Measurements from ENCODE around the gene RAB8A. TPM values are rescaled to one million over a fixed set of nuclear protein-coding genes. Genes with fewer than 3 reads are reported as not detected.

The RAB8A gene
- total RNA-seq, 1 experiment from 2014 or later: 59.3 TPM

DNA sequence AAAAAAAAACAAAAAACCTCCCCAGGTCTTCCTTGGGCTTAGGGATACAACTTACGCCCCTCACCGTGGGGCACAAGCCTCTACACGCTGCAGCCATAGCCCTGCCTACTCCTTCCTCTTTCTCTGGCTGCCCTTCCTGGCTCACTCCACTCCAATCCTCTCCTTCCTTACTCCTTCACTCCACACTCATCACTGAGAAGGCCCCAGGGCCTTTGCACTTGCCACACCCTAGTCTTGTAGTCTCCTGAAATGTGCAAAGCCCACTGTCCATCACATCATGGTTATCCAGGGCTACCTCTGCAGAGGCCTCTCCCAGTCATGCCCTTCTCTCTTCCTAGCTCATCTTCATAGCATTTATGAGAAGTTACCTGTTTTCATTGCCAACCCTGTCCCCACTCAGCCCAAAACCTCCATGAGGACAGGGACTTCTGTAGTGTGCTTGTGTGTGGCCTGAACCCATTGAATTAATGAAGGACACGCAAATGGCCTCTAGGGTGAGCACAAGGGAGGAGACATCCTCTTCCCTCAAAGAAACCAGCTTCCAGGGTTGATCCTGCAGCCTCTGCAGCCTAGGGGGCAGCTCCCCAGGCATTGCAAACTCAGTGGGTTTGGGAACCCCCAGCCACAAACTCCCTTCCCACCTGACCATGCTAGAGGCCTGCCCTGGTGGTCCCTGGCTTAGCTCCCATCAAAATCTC is 23.9 kb downstream of the RAB8A start:
- Histone ChIP-seq H3K27me3 (ENCODE audit: control insufficient read depth, insufficient read depth, low read length) (no peaks in the 10 kb centered on the region), H3K4me3 (ENCODE audit: insufficient read depth, low read depth, low read length) (no peak overlapping the region), H3K36me3 (replicated peaks; ENCODE audit: control insufficient read depth, insufficient read depth, low read length) (peaks cover 10% of the 10 kb centered on the region)
- no peak for DNase-seq

GRCh38 chr19:16136185-16136999 is 24.7 kb downstream of the RAB8A start:
- no peak for DNase-seq
- no peaks in the 10 kb centered on the region for H3K27me3 ChIP-seq (ENCODE audit: control insufficient read depth, insufficient read depth, low read length)
- H3K36me3 ChIP-seq (replicated peaks; ENCODE audit: control insufficient read depth, insufficient read depth, low read length): peaks cover 10% of the 10 kb centered on the region
- H3K4me3 ChIP-seq (ENCODE audit: insufficient read depth, low read depth, low read length): no peak overlapping the region

- no peaks in the 10 kb centered on the region for H3K27me3 ChIP-seq (ENCODE audit: control insufficient read depth, insufficient read depth, low read length)
- DNase-seq: no peak
- H3K4me3 ChIP-seq (ENCODE audit: insufficient read depth, low read depth, low read length): no peak overlapping the region
- H3K36me3 ChIP-seq (replicated peaks; ENCODE audit: control insufficient read depth, insufficient read depth, low read length): no peaks in the 10 kb centered on the region
These were observed 28.1 kb downstream of the RAB8A start for GRCh38 chr19:16139752-16140151.

DNA sequence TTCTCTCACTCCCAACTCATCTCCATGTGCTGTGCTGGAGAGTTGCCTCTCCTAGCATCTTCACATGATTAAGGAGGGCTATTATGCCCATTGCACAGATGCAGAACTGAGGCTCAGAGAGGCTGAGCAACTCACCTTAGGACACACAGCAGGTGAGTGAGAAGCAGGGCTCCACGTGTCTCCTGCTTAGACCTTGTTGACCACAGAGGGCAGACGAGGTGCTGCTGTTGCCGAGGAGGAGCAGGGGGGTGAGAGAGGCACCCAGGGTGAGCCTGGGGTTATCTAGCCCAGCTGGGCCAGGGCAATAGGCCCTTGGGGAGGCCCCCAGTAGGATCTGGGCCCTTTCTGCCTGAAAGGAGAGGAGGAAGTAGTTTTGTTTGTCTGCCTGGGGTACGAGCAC is 29.4 kb downstream of the RAB8A start:
- H3K4me3 ChIP-seq (ENCODE audit: insufficient read depth, low read depth, low read length): no peak overlapping the region
- DNase-seq: no peak
- no peaks in the 10 kb centered on the region for H3K36me3 ChIP-seq (replicated peaks; ENCODE audit: control insufficient read depth, insufficient read depth, low read length)
- H3K27me3 ChIP-seq (ENCODE audit: control insufficient read depth, insufficient read depth, low read length): no peaks in the 10 kb centered on the region

DNA sequence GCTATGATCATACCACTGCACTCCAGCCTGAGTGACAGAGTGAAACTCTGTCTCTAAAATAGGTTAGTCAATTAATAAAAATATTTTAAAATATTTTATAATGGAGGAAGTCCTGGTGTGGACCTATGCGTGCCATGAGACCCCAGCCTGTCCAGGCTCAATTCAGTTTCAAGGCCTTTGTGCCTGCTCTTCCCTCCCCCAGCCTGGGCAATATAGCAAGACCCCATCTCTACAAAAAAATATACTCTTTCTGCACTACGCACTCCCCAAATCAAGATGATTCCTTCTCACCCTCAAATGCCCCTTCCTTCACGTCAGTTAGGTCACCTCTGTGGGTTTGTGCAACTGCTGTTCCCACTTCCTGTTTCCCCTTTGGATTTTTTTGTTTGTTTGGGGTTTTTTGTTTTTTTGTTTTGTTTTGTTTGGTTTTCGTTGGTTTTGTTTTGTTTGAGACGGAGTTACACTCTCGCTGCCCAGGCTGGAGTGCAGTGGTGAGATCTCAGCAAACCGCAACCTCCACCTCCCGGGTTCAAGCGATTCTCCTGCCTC is 30.4 kb downstream of the RAB8A start:
- DNase-seq: no peak

DNA sequence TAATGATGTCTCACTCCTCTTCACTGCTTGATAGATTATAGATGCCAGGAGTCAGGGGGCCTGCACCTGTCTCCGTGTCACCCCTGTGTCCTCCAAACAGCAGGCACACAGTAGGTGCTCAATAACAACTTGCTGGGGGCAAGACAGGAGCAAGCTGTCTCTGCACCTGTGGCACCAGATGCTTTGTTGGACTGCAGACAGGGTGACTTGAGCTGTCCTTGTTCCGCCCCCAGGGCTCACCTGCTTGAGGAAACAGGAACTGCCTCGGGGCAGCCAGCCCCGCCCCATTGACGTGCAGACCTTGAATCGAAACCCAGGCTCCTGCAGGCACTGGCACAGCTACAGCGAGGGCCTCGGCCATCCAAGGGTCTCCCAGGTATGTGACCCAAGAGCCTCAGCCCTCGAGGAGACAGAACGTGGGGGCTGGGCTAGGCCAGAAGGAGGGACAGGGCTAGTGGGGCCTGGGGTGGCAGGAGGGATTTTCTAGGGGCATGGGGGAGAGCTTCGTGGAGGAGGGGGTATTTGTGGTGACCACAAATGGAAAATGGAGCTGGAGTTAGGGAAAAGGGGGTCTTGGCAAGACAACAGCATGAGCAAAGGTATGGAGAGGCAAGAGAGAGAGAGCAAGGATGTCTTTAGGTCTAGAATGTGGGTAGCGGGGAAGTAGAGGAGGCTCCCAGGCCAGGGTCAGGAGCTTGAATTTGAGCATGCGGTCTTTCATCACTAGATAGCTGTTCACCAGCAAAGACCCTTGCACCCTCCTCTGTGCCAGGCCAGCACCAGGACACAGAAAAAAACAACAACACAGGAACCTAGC is 31.9 kb downstream of the RAB8A start, which contains the start of gene HSH2D:
HSH2D (plus strand) TSS at position 287 of the 817 bp plus-strand sequence. CDS start 5,066 bp downstream, outside the sequence.
- H3K4me3 ChIP-seq (ENCODE audit: insufficient read depth, low read depth, low read length): no peak within 1 kb of the TSS; the same call in 1 of the 2 replicates
- no peaks in the 10 kb centered on the region for H3K36me3 ChIP-seq (replicated peaks; ENCODE audit: control insufficient read depth, insufficient read depth, low read length)
- DNase-seq: peak; percentile 82

More for the DNA sequence above, 30.4 kb downstream of the RAB8A start:
- Histone ChIP-seq H3K27me3 (ENCODE audit: control insufficient read depth, insufficient read depth, low read length) (no peaks in the 10 kb centered on the region), H3K36me3 (replicated peaks; ENCODE audit: control insufficient read depth, insufficient read depth, low read length) (no peaks in the 10 kb centered on the region), H3K4me3 (ENCODE audit: insufficient read depth, low read depth, low read length) (no peak overlapping the region)

DNA sequence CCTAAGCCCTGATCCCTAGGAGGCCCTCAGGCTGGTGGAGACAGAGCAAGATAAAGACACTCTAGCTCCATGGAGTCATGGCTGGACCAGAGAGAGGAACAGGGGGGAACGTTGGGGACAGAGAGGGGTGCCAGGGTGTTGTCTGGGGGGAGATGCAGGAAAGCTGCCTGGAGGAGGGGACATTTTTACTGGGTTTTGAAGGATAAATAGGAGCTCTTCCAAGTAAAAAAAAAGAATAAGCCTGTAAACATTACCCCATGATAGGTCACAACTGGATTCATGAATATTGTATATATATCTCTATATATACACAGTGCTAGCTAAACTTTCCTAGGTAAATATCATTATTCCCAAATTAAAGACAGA is 32.5 kb downstream of the RAB8A start:
- H3K4me3 ChIP-seq (ENCODE audit: insufficient read depth, low read depth, low read length): no peak overlapping the region
- DNase-seq: no peak
- no peaks in the 10 kb centered on the region for H3K36me3 ChIP-seq (replicated peaks; ENCODE audit: control insufficient read depth, insufficient read depth, low read length)

More for the DNA sequence above, 31.9 kb downstream of the RAB8A start, which contains the start of gene HSH2D:
- no peaks in the 10 kb centered on the region for H3K27me3 ChIP-seq (ENCODE audit: control insufficient read depth, insufficient read depth, low read length)

DNA sequence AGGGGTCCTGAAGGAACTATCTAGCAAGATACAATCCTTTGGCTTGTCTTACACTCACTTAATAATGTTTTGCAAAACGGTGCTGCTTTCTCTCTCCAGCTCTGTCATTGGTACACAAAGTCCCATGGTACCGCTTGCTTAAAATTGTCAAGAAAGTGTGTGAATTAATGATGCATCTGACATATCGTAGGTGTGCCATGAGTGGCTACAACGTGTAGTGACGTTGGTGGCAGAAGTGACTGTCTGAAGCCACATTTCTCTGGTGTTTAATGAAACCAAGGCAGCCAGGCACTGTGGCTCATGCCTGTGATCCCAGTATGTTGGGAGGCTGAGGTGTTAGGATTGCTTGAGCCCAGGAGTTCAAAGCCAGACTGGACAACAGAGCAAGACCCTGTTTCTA is 34.4 kb downstream of the RAB8A start:
- DNase-seq: no peak
- H3K4me3 ChIP-seq (ENCODE audit: insufficient read depth, low read depth, low read length): no peak overlapping the region
- no peaks in the 10 kb centered on the region for H3K27me3 ChIP-seq (ENCODE audit: control insufficient read depth, insufficient read depth, low read length)
- H3K36me3 ChIP-seq (replicated peaks; ENCODE audit: control insufficient read depth, insufficient read depth, low read length): no peaks in the 10 kb centered on the region

More for the DNA sequence above, 32.5 kb downstream of the RAB8A start:
- H3K27me3 ChIP-seq (ENCODE audit: control insufficient read depth, insufficient read depth, low read length): no peaks in the 10 kb centered on the region

- DNase-seq: no peak
- no peaks in the 10 kb centered on the region for H3K36me3 ChIP-seq (replicated peaks; ENCODE audit: control insufficient read depth, insufficient read depth, low read length)
These were observed 36.9 kb downstream of the RAB8A start for GRCh38 chr19:16148443-16149229.

DNA sequence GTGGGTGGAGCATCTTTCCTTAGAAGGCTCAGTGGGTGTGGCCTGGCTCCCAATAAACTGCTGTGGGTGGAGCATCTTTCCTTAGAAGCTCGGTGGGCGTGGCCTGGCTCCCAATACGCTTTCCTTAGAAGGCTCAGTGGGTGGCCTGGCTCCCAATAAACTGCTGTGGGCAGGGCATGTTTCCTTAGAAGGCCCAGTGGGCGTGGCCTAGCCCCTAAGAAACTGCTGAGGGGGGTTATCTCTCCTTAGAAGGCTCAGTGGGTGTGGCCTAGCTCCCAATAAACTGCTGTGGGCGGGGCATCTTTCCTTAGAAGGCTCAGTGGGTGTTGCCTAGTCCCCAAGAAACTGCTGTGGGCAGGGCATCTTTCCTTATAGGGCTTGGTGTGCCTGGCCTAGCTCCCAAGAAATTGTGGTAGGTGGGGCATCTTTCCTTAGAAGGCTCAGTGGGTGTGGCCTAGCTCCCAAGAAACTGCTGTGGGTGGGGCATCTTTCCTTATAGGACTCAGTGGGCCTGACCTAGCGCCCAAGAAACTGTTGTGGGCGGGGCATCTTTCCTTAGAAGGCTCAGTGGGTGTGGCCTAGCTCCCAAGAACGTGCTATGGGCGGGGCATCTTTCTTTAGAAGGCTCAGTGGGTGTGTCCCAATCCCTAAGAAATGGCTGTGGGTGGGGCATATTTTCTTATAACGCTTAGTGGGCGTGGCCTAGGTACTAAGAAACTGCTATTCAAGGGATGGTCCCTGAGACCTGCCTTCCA is 42.1 kb downstream of the RAB8A start:
- no peak overlapping the region for H3K4me3 ChIP-seq (ENCODE audit: insufficient read depth, low read depth, low read length)
- H3K27me3 ChIP-seq (ENCODE audit: control insufficient read depth, insufficient read depth, low read length): no peaks in the 10 kb centered on the region
- DNase-seq: peak; percentile 49
- no peaks in the 10 kb centered on the region for H3K36me3 ChIP-seq (replicated peaks; ENCODE audit: control insufficient read depth, insufficient read depth, low read length)

More at GRCh38 chr19:16148443-16149229, 36.9 kb downstream of the RAB8A start:
- no peaks in the 10 kb centered on the region for H3K27me3 ChIP-seq (ENCODE audit: control insufficient read depth, insufficient read depth, low read length)
- H3K4me3 ChIP-seq (ENCODE audit: insufficient read depth, low read depth, low read length): no peak overlapping the region

DNA sequence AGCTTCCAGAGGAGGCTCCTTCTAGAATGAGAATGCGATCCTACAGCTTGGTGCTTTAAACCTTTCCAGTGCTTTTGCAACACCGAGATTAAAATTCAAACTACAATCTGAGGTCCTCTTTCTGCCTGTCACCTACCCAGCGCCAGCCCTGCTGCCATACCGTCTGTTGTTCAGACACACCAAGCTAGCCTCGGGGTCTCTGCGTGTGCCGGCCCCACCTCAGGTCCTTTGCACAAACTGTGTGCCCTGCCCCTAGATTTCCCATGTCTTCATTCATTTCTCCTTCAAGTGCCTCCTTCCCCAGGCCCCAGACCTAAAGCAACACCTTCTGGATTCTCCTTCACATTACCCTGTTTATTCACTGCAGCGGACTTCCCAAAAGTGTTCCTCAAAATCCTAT is 42.9 kb downstream of the RAB8A start:
- H3K4me3 ChIP-seq (ENCODE audit: insufficient read depth, low read depth, low read length): no peak overlapping the region

DNA sequence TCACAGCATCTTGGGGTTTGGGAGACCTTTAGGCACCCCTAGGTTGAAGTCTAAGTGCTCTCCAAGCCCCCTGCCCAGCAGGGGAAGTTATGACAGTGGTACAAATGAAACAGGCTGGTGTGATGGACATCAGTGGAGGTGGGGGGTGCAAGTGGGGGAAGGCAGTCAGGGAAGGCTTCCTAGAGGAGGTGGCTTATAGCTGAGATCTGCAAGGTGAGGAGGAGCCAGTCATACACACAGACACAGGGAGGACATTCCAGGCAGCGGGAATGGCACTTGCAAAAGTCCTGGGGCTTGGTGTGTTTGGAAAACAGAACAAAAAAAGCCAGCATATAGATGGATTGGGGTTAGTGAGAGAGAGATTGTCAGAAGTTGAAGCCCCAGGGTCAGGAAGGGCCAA is 43.4 kb downstream of the RAB8A start:
- Histone ChIP-seq H3K36me3 (replicated peaks; ENCODE audit: control insufficient read depth, insufficient read depth, low read length) (no peaks in the 10 kb centered on the region), H3K4me3 (ENCODE audit: insufficient read depth, low read depth, low read length) (no peak overlapping the region), H3K27me3 (ENCODE audit: control insufficient read depth, insufficient read depth, low read length) (no peaks in the 10 kb centered on the region)
- no peak for DNase-seq

More for the DNA sequence above, 42.9 kb downstream of the RAB8A start:
- Histone ChIP-seq H3K27me3 (ENCODE audit: control insufficient read depth, insufficient read depth, low read length) (no peaks in the 10 kb centered on the region), H3K36me3 (replicated peaks; ENCODE audit: control insufficient read depth, insufficient read depth, low read length) (no peaks in the 10 kb centered on the region)
- DNase-seq: peak; percentile 3

DNA sequence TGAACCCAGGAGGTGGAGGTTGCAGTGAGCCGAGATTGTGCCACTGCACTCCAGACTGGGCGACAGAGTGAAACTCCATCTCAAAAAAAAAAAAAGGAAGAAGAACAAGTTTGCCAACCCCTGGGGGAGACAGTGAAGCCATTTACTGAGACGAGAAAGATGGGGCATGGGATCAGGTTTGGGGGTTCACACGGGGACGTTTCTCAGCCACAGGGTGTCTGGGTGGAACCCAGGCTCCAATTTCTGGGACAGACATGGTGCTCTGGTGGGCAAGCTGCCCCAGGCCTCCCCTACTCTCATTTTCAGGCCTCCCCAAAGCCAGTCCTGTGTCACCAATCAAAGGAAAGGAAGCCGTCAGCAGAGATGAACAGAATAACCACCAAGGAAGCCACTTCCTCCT is 45.2 kb downstream of the RAB8A start:
- Histone ChIP-seq H3K27me3 (ENCODE audit: control insufficient read depth, insufficient read depth, low read length) (no peaks in the 10 kb centered on the region), H3K4me3 (ENCODE audit: insufficient read depth, low read depth, low read length) (no peak overlapping the region)
- no peak for DNase-seq

More for the DNA sequence above, 45.2 kb downstream of the RAB8A start:
- no peaks in the 10 kb centered on the region for H3K36me3 ChIP-seq (replicated peaks; ENCODE audit: control insufficient read depth, insufficient read depth, low read length)
